ENCODE results near the gene TSPAN17.

GRCh38 chr5:176679365-176680225 lies 32.3 kb downstream of the TSPAN17 start:
- TF ChIP-seq POLR2A (IDR thresholded peaks at IDR 0.05): no peak
- TF ChIP-seq CTCF (IDR thresholded peaks at IDR 0.05): no peak

Data from esophagus squamous epithelium (tissue), 4 donors.